Activated naive CD8-positive, alpha-beta T cell (primary cell): ENCODE measurements around the gene RBM4.

Source experiments
- H3K27ac Mint-ChIP-seq: one replicate; pipeline ENCODE4 v1.8.0; 2021; ENCODE audit warnings: mixed read lengths
- H3K27me3 Mint-ChIP-seq: one replicate; pipeline ENCODE4 v1.8.0; 2021; ENCODE audit warnings: mixed read lengths
- H3K36me3 Mint-ChIP-seq: one replicate; pipeline ENCODE4 v1.8.0; 2021; ENCODE audit warnings: mixed read lengths
- H3K4me1 Mint-ChIP-seq: one replicate; pipeline ENCODE4 v1.8.0; 2021; ENCODE audit warnings: low read depth, mixed read lengths
- H3K4me3 Mint-ChIP-seq: one replicate; pipeline ENCODE4 v1.8.0; 2021; ENCODE audit warnings: mild to moderate bottlenecking, mixed read lengths
- H3K9me3 Mint-ChIP-seq: one replicate; pipeline ENCODE4 v1.8.0; 2021; ENCODE audit warnings: low read depth, mixed read lengths

Gene RBM4

GRCh38 chr11:66663741-66664296 is 25.3 kb downstream of the RBM4 start:
- H3K27ac Mint-ChIP-seq, result peak overlapping the region; percentile 16
- H3K36me3 Mint-ChIP-seq, result peaks cover 6% of the 10 kb centered on the region
- H3K9me3 Mint-ChIP-seq, result no peaks in the 10 kb centered on the region
- H3K4me3 Mint-ChIP-seq, result no peak overlapping the region
- peaks cover 35% of the 10 kb centered on the region for H3K4me1 Mint-ChIP-seq
- no peaks in the 10 kb centered on the region for H3K27me3 Mint-ChIP-seq

- H3K9me3 Mint-ChIP-seq, result no peaks in the 10 kb centered on the region
- no peak overlapping the region for H3K27ac Mint-ChIP-seq
- peaks cover 39% of the 10 kb centered on the region for H3K4me1 Mint-ChIP-seq
- no peaks in the 10 kb centered on the region for H3K27me3 Mint-ChIP-seq
- H3K4me3 Mint-ChIP-seq, result no peak overlapping the region
- H3K36me3 Mint-ChIP-seq, result peaks cover 2% of the 10 kb centered on the region
These were observed 26.9 kb downstream of the RBM4 start for GRCh38 chr11:66665369-66665768.

DNA sequence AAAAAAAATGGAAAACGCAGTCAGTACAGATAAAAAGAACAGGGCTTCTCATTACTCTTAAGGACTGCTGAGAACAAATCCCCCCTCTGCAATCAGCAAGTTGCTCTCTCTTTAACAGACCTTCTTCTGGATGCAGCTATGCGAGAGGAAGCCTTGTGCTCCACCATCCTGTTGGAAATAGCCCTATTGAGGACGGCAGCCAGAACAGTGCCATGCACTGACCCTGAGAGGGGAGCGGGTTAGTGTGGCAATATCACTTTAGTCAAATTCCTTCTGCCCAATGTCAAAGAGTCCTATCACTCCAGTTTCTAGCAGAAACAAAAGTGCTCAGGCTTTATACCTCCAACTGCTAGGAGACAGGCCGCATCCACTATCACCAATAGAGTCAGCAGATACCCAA is 32.3 kb downstream of the RBM4 start:
- no peak overlapping the region for H3K4me3 Mint-ChIP-seq
- H3K27me3 Mint-ChIP-seq, result no peaks in the 10 kb centered on the region
- H3K4me1 Mint-ChIP-seq, result peaks cover 38% of the 10 kb centered on the region
- H3K9me3 Mint-ChIP-seq, result no peaks in the 10 kb centered on the region
- H3K36me3 Mint-ChIP-seq, result no peaks in the 10 kb centered on the region
- peak overlapping the region; percentile 68 for H3K27ac Mint-ChIP-seq

- Mint-ChIP-seq H3K4me3 (peak overlapping the region; percentile 20), H3K9me3 (no peaks in the 10 kb centered on the region), H3K27me3 (no peaks in the 10 kb centered on the region), H3K4me1 (peaks cover 43% of the 10 kb centered on the region), H3K36me3 (no peaks in the 10 kb centered on the region), H3K27ac (peak overlapping the region; percentile 75)
These were observed 36.6 kb downstream of the RBM4 start for GRCh38 chr11:66674964-66675602.

GRCh38 chr11:66676282-66676919 is 37.9 kb downstream of the RBM4 start:
- H3K27ac Mint-ChIP-seq, result peak overlapping the region; percentile 98
- peak overlapping the region; percentile 96 for H3K4me3 Mint-ChIP-seq
- no peaks in the 10 kb centered on the region for H3K9me3 Mint-ChIP-seq
- no peaks in the 10 kb centered on the region for H3K36me3 Mint-ChIP-seq
- no peaks in the 10 kb centered on the region for H3K27me3 Mint-ChIP-seq
- peaks cover 38% of the 10 kb centered on the region for H3K4me1 Mint-ChIP-seq

- H3K36me3 Mint-ChIP-seq, result no peaks in the 10 kb centered on the region
- H3K27me3 Mint-ChIP-seq, result no peaks in the 10 kb centered on the region
- H3K4me1 Mint-ChIP-seq, result peaks cover 36% of the 10 kb centered on the region
- H3K9me3 Mint-ChIP-seq, result no peaks in the 10 kb centered on the region
- peak overlapping the region; percentile 96 for H3K4me3 Mint-ChIP-seq
- peak overlapping the region; percentile 98 for H3K27ac Mint-ChIP-seq
These were observed 38.6 kb downstream of the RBM4 start for GRCh38 chr11:66676931-66677598.

DNA sequence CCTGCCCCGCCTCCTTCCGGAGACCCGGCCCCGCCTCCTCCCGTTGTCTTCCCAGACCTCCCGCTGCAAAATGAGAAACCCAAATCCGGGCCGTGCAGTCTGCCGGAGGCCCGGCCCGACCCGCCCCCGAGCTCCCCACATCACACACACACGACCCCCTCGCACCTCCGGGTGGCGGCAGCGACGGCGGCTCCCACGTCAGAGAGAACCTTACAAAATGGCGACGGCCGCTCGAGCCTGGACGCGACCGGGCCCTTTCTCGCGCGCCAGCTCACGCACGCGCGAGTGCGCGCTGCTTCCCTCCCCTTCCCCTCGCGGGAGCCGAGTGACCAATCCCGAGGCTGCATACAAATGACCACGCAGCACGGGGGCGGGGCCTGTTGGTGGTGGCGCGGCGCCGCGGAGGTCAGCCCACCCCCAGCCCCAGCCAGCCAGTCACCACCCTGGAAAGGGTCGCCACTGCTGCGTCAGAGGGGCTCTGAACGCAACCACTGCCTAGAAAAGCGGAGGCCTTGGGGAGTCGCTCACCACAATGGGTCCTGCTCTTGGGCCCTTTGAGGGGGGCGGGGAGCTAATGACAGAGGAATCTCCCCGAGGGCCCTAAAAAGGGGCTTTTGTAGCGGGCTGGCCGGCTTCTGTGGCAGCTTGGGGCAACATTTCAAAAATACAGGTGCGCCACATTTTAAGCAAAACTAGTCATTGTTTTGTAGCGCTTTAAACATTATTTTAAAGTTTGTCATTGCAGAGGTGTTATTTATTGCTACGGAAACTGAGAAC is 39.3 kb downstream of the RBM4 start, which contains the start of gene RBM4B:
RBM4B (minus strand) TSS at position 289 of the 777 bp plus-strand sequence. CDS start 808 bp downstream, outside the sequence.
- H3K36me3 Mint-ChIP-seq, result no peaks in the 10 kb centered on the region
- peak within 1 kb of the TSS; percentile 96 for H3K4me3 Mint-ChIP-seq

GRCh38 chr11:66680966-66681645 is 42.6 kb downstream of the RBM4 start:
- Mint-ChIP-seq H3K27ac (no peak overlapping the region), H3K4me3 (no peak overlapping the region), H3K36me3 (no peaks in the 10 kb centered on the region), H3K27me3 (no peaks in the 10 kb centered on the region), H3K9me3 (no peaks in the 10 kb centered on the region), H3K4me1 (peaks cover 17% of the 10 kb centered on the region)

More for the DNA sequence above, 39.3 kb downstream of the RBM4 start, which contains the start of gene RBM4B:
- no peaks in the 10 kb centered on the region for H3K27me3 Mint-ChIP-seq
- H3K27ac Mint-ChIP-seq, result peak within 1 kb of the TSS; percentile 98
- no peaks in the 10 kb centered on the region for H3K9me3 Mint-ChIP-seq
- H3K4me1 Mint-ChIP-seq, result peaks cover 36% of the 10 kb centered on the region

- H3K36me3 Mint-ChIP-seq, result no peaks in the 10 kb centered on the region
These were observed 45.4 kb downstream of the RBM4 start for GRCh38 chr11:66683877-66684276.

DNA sequence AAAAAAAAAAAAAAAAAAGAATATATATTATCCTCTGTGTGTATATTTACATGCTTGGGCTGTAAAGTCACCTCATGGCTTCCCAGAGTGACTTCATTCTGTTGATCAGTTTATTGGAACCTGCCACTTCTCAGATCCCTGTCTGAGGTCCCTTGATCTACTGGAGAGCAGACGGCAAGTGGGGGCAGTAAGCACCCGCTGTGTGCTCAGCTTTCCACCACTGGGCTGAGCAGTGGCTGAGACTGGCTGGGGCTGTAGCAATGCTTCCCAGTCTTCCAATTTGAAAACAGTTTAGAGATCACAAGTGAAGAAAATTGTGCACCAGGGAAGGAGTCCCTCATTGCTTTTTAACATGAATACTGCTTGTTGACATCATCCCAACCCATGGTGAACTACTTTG is 46.1 kb downstream of the RBM4 start:
- no peaks in the 10 kb centered on the region for H3K36me3 Mint-ChIP-seq
- H3K4me3 Mint-ChIP-seq, result no peak overlapping the region
- H3K4me1 Mint-ChIP-seq, result no peaks in the 10 kb centered on the region
- no peak overlapping the region for H3K27ac Mint-ChIP-seq
- H3K27me3 Mint-ChIP-seq, result no peaks in the 10 kb centered on the region
- no peaks in the 10 kb centered on the region for H3K9me3 Mint-ChIP-seq

More at GRCh38 chr11:66683877-66684276, 45.4 kb downstream of the RBM4 start:
- Mint-ChIP-seq H3K27me3 (no peaks in the 10 kb centered on the region), H3K27ac (no peak overlapping the region), H3K4me1 (no peaks in the 10 kb centered on the region), H3K9me3 (no peaks in the 10 kb centered on the region), H3K4me3 (no peak overlapping the region)

GRCh38 chr11:66685276-66686099 is 47.0 kb downstream of the RBM4 start:
- Mint-ChIP-seq H3K27ac (no peak overlapping the region), H3K36me3 (no peaks in the 10 kb centered on the region)

DNA sequence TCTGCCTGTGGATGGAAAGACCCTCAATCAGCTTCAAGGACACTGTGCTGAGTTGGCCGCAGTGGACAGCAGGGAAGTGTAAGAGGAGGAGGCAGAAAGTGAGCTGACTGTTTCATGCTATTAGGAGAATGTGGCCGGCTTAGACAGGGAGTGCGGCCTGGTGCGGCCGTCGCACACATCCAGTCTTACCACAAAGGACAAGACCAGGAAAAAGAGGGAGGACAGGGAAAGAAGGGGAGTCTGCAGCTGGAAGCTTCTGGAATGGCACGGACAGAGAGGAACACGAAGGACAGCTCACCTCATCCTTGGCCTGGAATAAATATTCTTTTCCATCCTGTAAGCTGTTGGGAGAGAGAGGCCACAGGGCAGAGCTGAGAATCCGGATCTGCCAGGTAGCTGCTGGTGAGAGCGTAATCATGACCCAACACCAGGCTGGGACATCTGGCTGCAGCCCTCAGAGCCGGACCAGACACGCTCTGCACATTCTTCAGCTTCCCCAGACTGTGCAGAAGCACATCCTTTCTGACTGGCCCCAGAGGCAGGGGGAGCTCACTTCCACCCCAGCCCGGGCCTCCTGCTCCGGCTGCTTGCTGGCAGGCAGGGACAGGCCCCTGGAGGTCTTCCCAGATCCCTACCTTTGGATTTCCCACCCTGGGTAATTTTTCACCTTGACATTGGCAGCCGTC is 47.7 kb downstream of the RBM4 start:
- Mint-ChIP-seq H3K27me3 (no peaks in the 10 kb centered on the region), H3K4me1 (no peaks in the 10 kb centered on the region), H3K9me3 (no peaks in the 10 kb centered on the region), H3K27ac (no peak overlapping the region), H3K4me3 (no peak overlapping the region), H3K36me3 (no peaks in the 10 kb centered on the region)

More at GRCh38 chr11:66685276-66686099, 47.0 kb downstream of the RBM4 start:
- H3K4me1 Mint-ChIP-seq, result no peaks in the 10 kb centered on the region
- no peak overlapping the region for H3K4me3 Mint-ChIP-seq
- no peaks in the 10 kb centered on the region for H3K27me3 Mint-ChIP-seq
- no peaks in the 10 kb centered on the region for H3K9me3 Mint-ChIP-seq
